HCT116 (cell line): ENCODE results near the gene FITM1. TPM values are rescaled to one million over a fixed set of nuclear protein-coding genes. Genes with fewer than 3 reads are reported as not detected.

Experiments
- ATAC-seq: fragments of 200-7000 bp; cut with Tn5 transposase; 2 replicates; pipeline ENCODE4 v1.9.1; 2020; ENCODE audit warnings: mild to moderate bottlenecking, moderate library complexity
- BruUV-seq: library from RNA; stranded (reverse); fragments of 400-500 nt; replicated peaks from 2 replicates; lab custom pipeline; 2021; lab: Mats Ljungman, UMichigan
- CTCF ChIA-PET: fragments of 300-600 bp; sonication (Branson Sonifier 250); formaldehyde crosslinking; loops from one replicate; lab custom pipeline; 2021; ENCODE audit warnings: antibody characterized with exemption; lab: Charles Lee
- POLR2A ChIA-PET: fragments of 300-600, 350-600 bp; sonication (Branson Sonifier 250); formaldehyde crosslinking; loops from one replicate; lab custom pipeline; 2021; ENCODE audit warnings: antibody characterized with exemption; lab: Charles Lee
- RAD21 ChIA-PET, 2 experiments: fragments of 300-600 bp; sonication (Branson Sonifier 250); formaldehyde crosslinking; loops; one replicate each; lab custom pipeline; 2023; ENCODE audit warnings: low total read pairs in 2 of 2; ENCODE audit not compliant: uncharacterized antibody in 2 of 2, unreplicated experiment in 2 of 2, low non-redundant PET in 1 of 2; lab: Charles Lee
- DNase-seq: peaks from one replicate; pipeline ENCODE4 v3.0.0-alpha.2; 2010; ENCODE audit warnings: low read depth, low spot score
- H2AFZ ChIP-seq: fragments of 200-600 bp; shearing (Covaris generic), sonication (generic); 2 replicates; pipeline ENCODE4 v1.6.1; 2017; ENCODE audit warnings: low read depth, mixed run types, mixed read lengths, antibody characterized with exemption, low read length; ENCODE audit not compliant: poor library complexity, severe bottlenecking
- H3K27ac ChIP-seq: 2 replicates; pipeline ENCODE4 v1.5.1; 2012; ENCODE audit warnings: low read depth, low read length
- H3K27me3 ChIP-seq: fragments of 200-600 bp; sonication (generic); 2 replicates; pipeline ENCODE4 v1.6.1; 2016; ENCODE audit warnings: mixed run types, low read length, mixed read lengths; ENCODE audit not compliant: insufficient read depth
- H3K36me3 ChIP-seq, 2 experiments: fragments of 200-500 bp in 1 of 2; fragments of 200-600 bp in 1 of 2; sonication (Bioruptor generic) in 1 of 2; sonication (generic) in 1 of 2; 2 replicates each; pipeline versions ENCODE4 v1.5.1 to v1.6.1; 2014 to 2016; ENCODE audit warnings: low read length in 2 of 2, inconsistent platforms in 1 of 2, mixed read lengths in 1 of 2, mixed run types in 1 of 2; ENCODE audit not compliant: insufficient read depth in 2 of 2, control insufficient read depth in 1 of 2
- H3K4me1 ChIP-seq, 2 experiments: fragments of 200-600 bp in 1 of 2; sonication (generic) in 1 of 2; 2 replicates each; pipeline versions ENCODE4 v1.5.1 to v1.6.1; 2012 to 2017; ENCODE audit warnings: low read length in 2 of 2, inconsistent platforms in 1 of 2, mild to moderate bottlenecking in 1 of 2, mixed read lengths in 1 of 2, mixed run types in 1 of 2, moderate library complexity in 1 of 2; ENCODE audit not compliant: insufficient read depth in 2 of 2, control insufficient read depth in 1 of 2
- H3K4me2 ChIP-seq: fragments of 200-600 bp; sonication (generic); 2 replicates; pipeline ENCODE4 v1.6.1; 2017; ENCODE audit warnings: mixed run types, low read length, mixed read lengths
- H3K4me3 ChIP-seq, 2 experiments: fragments of 200-600 bp in 1 of 2; sonication (generic) in 1 of 2; replicated peaks in 1 of 2; 2 replicates each; pipeline ENCODE4 v1.5.1; 2011 to 2016; ENCODE audit warnings: low read length in 2 of 2, control low read depth in 1 of 2, low read depth in 1 of 2, mild to moderate bottlenecking in 1 of 2, mixed read lengths in 1 of 2, mixed run types in 1 of 2
- H3K79me2 ChIP-seq: fragments of 200-600 bp; sonication (generic); 2 replicates; pipeline ENCODE4 v1.6.1; 2017; ENCODE audit warnings: mild to moderate bottlenecking, mixed run types, low read length, moderate library complexity, mixed read lengths; ENCODE audit not compliant: insufficient read depth
- H3K9ac ChIP-seq: fragments of 200-600 bp; sonication (generic); 2 replicates; pipeline ENCODE4 v1.6.1; 2016; ENCODE audit warnings: low read length, mixed read lengths
- H3K9me2 ChIP-seq: fragments of 200-600 bp; sonication (generic), shearing (Covaris generic); 2 replicates; pipeline ENCODE4 v1.6.1; 2017; ENCODE audit warnings: mixed run types, mild to moderate bottlenecking, moderate library complexity; ENCODE audit not compliant: insufficient read depth
- H3K9me3 ChIP-seq, 2 experiments: fragments of 200-500 bp in 1 of 2; fragments of 200-600 bp in 1 of 2; sonication (Bioruptor generic) in 1 of 2; sonication (generic) in 1 of 2; 2 replicates each; pipeline ENCODE4 v1.6.1; 2014 to 2017; ENCODE audit warnings: low read length in 2 of 2, mixed read lengths in 2 of 2, inconsistent platforms in 1 of 2, low read depth in 1 of 2, mild to moderate bottlenecking in 1 of 2, mixed run types in 1 of 2, moderate library complexity in 1 of 2; ENCODE audit not compliant: control insufficient read depth in 1 of 2, insufficient read depth in 1 of 2
- H4K20me1 ChIP-seq: fragments of 200-600 bp; sonication (generic), shearing (Covaris generic); 2 replicates; pipeline ENCODE4 v1.6.1; 2017; ENCODE audit warnings: mixed run types, mild to moderate bottlenecking, moderate library complexity; ENCODE audit not compliant: insufficient read depth
- CTCF ChIP-seq, 3 experiments: fragments of 200-600 bp in 1 of 3; sonication (generic) in 1 of 3; IDR thresholded peaks in 2 of 3; conservative IDR thresholded peaks in 1 of 3; 2 replicates each; pipeline ENCODE4 v1.5.1; 2012 to 2017; ENCODE audit warnings: low read depth in 2 of 3, low read length in 2 of 3, antibody characterized with exemption in 1 of 3, borderline replicate concordance in 1 of 3, control low read depth in 1 of 3, mild to moderate bottlenecking in 1 of 3, mixed read lengths in 1 of 3, mixed run types in 1 of 3, moderate library complexity in 1 of 3; ENCODE audit not compliant: insufficient read depth in 1 of 3
- EGR1 ChIP-seq: IDR thresholded peaks from 2 replicates; pipeline ENCODE4 v1.6.1; 2012; ENCODE audit warnings: low read depth
- EZH2phosphoT487 ChIP-seq: fragments of 200-600 bp; IDR thresholded peaks from 2 replicates; pipeline ENCODE4 v1.6.1; 2018; ENCODE audit warnings: antibody characterized with exemption, borderline replicate concordance
- FOSL1 ChIP-seq: IDR thresholded peaks from 2 replicates; pipeline ENCODE4 v1.6.1; 2012; ENCODE audit warnings: low read depth
- POLR2A ChIP-seq: IDR thresholded peaks from 2 replicates; pipeline ENCODE4 v1.7.0; 2011; ENCODE audit warnings: borderline replicate concordance; ENCODE audit not compliant: insufficient read depth, insufficient read length; ENCODE audit errors: extremely low read depth
- SP1 ChIP-seq: IDR thresholded peaks from 2 replicates; pipeline ENCODE4 v1.6.1; 2012; ENCODE audit warnings: low read depth
- TCF7L2 ChIP-seq: IDR thresholded peaks from 2 replicates; pipeline ENCODE4 v1.7.0; 2011; ENCODE audit warnings: borderline replicate concordance, inconsistent platforms; ENCODE audit not compliant: insufficient read depth, insufficient read length; ENCODE audit errors: extremely low read depth
- intact Hi-C: fragments of 100-400 bp; cut with micrococcal nuclease; formaldehyde crosslinking; loops from 2 replicates; pipeline ENCODE4 v1.10.0; 2022
- total RNA-seq: library from RNA; stranded (reverse); gene quantifications from one replicate; pipeline ENCODE4 v1.2.1, GENCODE V29; 2021; ENCODE audit not compliant: unreplicated experiment

Gene FITM1
- total RNA-seq, 1 experiment from 2014 or later = 0.81 TPM

- H3K9ac ChIP-seq = no peak overlapping the region
These were observed 474 bp downstream of the FITM1 start for GRCh38 chr14:24130717-24131548.

More at GRCh38 chr14:24130717-24131548, 474 bp downstream of the FITM1 start:
- no peak overlapping the region for H2AFZ ChIP-seq
- RAD21 ChIA-PET = no interaction called here
- BruUV-seq = no TSS peak
- no peak for ATAC-seq
- POLR2A ChIA-PET = interaction anchor here (3.0 kb wide), 1 partner anchor 16 kb away, joined by 8 read pairs; the partner anchor contains the start of genes DCAF11 and NRL
- H3K27me3 ChIP-seq = no peaks in the 10 kb centered on the region
- H3K9me2 ChIP-seq = no peaks in the 10 kb centered on the region
- no peaks in the 10 kb centered on the region for H3K79me2 ChIP-seq
- no peaks in the 10 kb centered on the region for H3K9me3 ChIP-seq
- no peak overlapping the region for H3K4me2 ChIP-seq
- H3K4me3 ChIP-seq = no peak overlapping the region
- CTCF ChIA-PET = no interaction called here
- intact Hi-C loops = no loop called here
- TF ChIP-seq FOSL1 (no peak), EZH2phosphoT487 (no peak), POLR2A (no peak), TCF7L2 (no peak), EGR1 (no peak), CTCF (IDR thresholded peaks at IDR 0.05 in 2 of 3, conservative IDR thresholded peaks at IDR 0.05 in 1 of 3; ENCODE audit: borderline replicate concordance in 1 of 3, insufficient read depth in 1 of 3, low read depth in 2 of 3, low read length in 2 of 3) (no peak), SP1 (no peak)
- no peaks in the 10 kb centered on the region for H3K36me3 ChIP-seq
- peaks cover 7 to 8% of the 10 kb centered on the region in 2 experiments; a peak in 3 of 4 replicates for H3K4me1 ChIP-seq
- no peak for DNase-seq
- no peaks in the 10 kb centered on the region for H4K20me1 ChIP-seq
- no peak overlapping the region for H3K27ac ChIP-seq
